ENCODE results near the gene TBC1D22A. TPM values are rescaled to one million over a fixed set of nuclear protein-coding genes. Genes with fewer than 3 reads are reported as not detected.

Gene TBC1D22A
- total and polyA plus RNA-seq, 9 of the 15 experiments (the other 6 are each of a cell fraction or from before 2014, with no cell fraction given): 0.20 to 11.5 (median 5.2) TPM

- Histone ChIP-seq H3K4me2 (ENCODE audit: insufficient read depth, low read length) (no peak overlapping the region), H3K27ac (ENCODE audit: extremely low read depth, low read depth, low read length) (no peak overlapping the region), H3K9ac (ENCODE audit: insufficient read depth in 1 of 2, low read depth in 2 of 2, low read length in 2 of 2) (no peak overlapping the region), H3K36me3 (ENCODE audit: control insufficient read depth, insufficient read depth, low read length) (peaks cover 5% of the 10 kb centered on the region; the same call in 1 of the 3 replicates), H3K9me3 (replicated peaks; ENCODE audit: control insufficient read depth, insufficient read depth, low read depth, low read length) (no peaks in the 10 kb centered on the region), H3K4me3 (no peak overlapping the region), H3K79me2 (ENCODE audit: control insufficient read depth, insufficient read depth, low read length) (no peaks in the 10 kb centered on the region), H2AFZ (ENCODE audit: low read depth, low read length) (no peak overlapping the region), H4K20me1 (replicated peaks; ENCODE audit: control insufficient read depth, insufficient read depth, low read length) (no peaks in the 10 kb centered on the region), H3K4me1 (replicated peaks in 1 of 2; ENCODE audit: control insufficient read depth in 2 of 2, insufficient read depth in 2 of 2, low read length in 2 of 2) (peaks cover 14% of the 10 kb centered on the region in 2 experiments; a peak in 4 of 5 replicates), H3K9me1 (ENCODE audit: control insufficient read depth, insufficient read depth, low read length) (no peaks in the 10 kb centered on the region), H3K27me3 (ENCODE audit: control insufficient read depth in 2 of 2, insufficient read depth in 2 of 2, low read length in 2 of 2) (no peaks in the 10 kb centered on the region)
- no TSS peak for BruUV-seq (replicated peaks)
- CTCF ChIA-PET (ENCODE audit: low intra/inter-chr PET ratio): no interaction called here
- WGBS (ENCODE audit: insufficient coverage, low coverage, missing lambda C conversion rate): 84% methylated on average over 8 of the region's 12 CpGs
- ATAC-seq (no peak), DNase-seq (ENCODE audit: extremely low read depth in 1 of 4, low spot score in 3 of 4) (no peak), FAIRE-seq (no peak)
- POLR2A ChIA-PET: no interaction called here
- intact Hi-C loops (cut with micrococcal nuclease) (no loop called here), in situ Hi-C loops (cut with MboI) (no loop called here)
- TF ChIP-seq TFAP4 (CRISPR knock-in tag; IDR thresholded peaks at IDR 0.05; ENCODE audit: borderline replicate concordance) (no peak), PHTF2 (CRISPR knock-in tag; IDR thresholded peaks at IDR 0.05) (no peak), SLC30A9 (CRISPR knock-in tag; IDR thresholded peaks at IDR 0.05) (no peak), ZNF780A (CRISPR knock-in tag; IDR thresholded peaks at IDR 0.05) (no peak), NRF1 (conservative IDR thresholded peaks at IDR 0.05 in 1 of 2, IDR thresholded peaks at IDR 0.05 in 1 of 2) (no peak), GATA2 (CRISPR knock-in tag; IDR thresholded peaks at IDR 0.05) (no peak), KAT7 (CRISPR knock-in tag; IDR thresholded peaks at IDR 0.05; ENCODE audit: borderline replicate concordance) (no peak), THAP7 (CRISPR knock-in tag; IDR thresholded peaks at IDR 0.05) (no peak)
- TF ChIP-seq, protein P1, sequence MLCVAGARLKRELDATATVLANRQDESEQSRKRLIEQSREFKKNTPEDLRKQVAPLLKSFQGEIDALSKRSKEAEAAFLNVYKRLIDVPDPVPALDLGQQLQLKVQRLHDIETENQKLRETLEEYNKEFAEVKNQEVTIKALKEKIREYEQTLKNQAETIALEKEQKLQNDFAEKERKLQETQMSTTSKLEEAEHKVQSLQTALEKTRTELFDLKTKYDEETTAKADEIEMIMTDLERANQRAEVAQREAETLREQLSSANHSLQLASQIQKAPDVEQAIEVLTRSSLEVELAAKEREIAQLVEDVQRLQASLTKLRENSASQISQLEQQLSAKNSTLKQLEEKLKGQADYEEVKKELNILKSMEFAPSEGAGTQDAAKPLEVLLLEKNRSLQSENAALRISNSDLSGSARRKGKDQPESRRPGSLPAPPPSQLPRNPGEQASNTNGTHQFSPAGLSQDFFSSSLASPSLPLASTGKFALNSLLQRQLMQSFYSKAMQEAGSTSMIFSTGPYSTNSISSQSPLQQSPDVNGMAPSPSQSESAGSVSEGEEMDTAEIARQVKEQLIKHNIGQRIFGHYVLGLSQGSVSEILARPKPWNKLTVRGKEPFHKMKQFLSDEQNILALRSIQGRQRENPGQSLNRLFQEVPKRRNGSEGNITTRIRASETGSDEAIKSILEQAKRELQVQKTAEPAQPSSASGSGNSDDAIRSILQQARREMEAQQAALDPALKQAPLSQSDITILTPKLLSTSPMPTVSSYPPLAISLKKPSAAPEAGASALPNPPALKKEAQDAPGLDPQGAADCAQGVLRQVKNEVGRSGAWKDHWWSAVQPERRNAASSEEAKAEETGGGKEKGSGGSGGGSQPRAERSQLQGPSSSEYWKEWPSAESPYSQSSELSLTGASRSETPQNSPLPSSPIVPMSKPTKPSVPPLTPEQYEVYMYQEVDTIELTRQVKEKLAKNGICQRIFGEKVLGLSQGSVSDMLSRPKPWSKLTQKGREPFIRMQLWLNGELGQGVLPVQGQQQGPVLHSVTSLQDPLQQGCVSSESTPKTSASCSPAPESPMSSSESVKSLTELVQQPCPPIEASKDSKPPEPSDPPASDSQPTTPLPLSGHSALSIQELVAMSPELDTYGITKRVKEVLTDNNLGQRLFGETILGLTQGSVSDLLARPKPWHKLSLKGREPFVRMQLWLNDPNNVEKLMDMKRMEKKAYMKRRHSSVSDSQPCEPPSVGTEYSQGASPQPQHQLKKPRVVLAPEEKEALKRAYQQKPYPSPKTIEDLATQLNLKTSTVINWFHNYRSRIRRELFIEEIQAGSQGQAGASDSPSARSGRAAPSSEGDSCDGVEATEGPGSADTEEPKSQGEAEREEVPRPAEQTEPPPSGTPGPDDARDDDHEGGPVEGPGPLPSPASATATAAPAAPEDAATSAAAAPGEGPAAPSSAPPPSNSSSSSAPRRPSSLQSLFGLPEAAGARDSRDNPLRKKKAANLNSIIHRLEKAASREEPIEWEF (CRISPR knock-in tag; IDR thresholded peaks at IDR 0.05): no peak
- TF ChIP-seq, protein P2, sequence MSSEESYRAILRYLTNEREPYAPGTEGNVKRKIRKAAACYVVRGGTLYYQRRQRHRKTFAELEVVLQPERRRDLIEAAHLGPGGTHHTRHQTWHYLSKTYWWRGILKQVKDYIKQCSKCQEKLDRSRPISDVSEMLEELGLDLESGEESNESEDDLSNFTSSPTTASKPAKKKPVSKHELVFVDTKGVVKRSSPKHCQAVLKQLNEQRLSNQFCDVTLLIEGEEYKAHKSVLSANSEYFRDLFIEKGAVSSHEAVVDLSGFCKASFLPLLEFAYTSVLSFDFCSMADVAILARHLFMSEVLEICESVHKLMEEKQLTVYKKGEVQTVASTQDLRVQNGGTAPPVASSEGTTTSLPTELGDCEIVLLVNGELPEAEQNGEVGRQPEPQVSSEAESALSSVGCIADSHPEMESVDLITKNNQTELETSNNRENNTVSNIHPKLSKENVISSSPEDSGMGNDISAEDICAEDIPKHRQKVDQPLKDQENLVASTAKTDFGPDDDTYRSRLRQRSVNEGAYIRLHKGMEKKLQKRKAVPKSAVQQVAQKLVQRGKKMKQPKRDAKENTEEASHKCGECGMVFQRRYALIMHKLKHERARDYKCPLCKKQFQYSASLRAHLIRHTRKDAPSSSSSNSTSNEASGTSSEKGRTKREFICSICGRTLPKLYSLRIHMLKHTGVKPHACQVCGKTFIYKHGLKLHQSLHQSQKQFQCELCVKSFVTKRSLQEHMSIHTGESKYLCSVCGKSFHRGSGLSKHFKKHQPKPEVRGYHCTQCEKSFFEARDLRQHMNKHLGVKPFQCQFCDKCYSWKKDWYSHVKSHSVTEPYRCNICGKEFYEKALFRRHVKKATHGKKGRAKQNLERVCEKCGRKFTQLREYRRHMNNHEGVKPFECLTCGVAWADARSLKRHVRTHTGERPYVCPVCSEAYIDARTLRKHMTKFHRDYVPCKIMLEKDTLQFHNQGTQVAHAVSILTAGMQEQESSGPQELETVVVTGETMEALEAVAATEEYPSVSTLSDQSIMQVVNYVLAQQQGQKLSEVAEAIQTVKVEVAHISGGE (CRISPR knock-in tag; IDR thresholded peaks at IDR 0.05): no peak
Observed at GRCh38 chr22:46894081-46894671, 131.7 kb downstream of the TBC1D22A start.

Measured in K562 (cell line).